H9 (cell line): ENCODE data around the gene C1orf159. TPM values are rescaled to one million over a fixed set of nuclear protein-coding genes. Genes with fewer than 3 reads are reported as not detected.

Source experiments
- DNase-seq: peaks from one replicate; pipeline ENCODE4 v3.0.0-alpha.2; 2017
- H2AFZ ChIP-seq: one replicate; pipeline ENCODE4 v1.6.1; 2013; ENCODE audit warnings: mild to moderate bottlenecking, low read length, control low read depth, moderate library complexity
- H2AK5ac ChIP-seq: 2 replicates; pipeline ENCODE4 v1.6.1; 2013; ENCODE audit warnings: low read length, control low read depth, mixed read lengths; ENCODE audit not compliant: insufficient read length
- H2BK120ac ChIP-seq: one replicate; pipeline ENCODE4 v1.6.1; 2013; ENCODE audit warnings: low read depth, mild to moderate bottlenecking, low read length, control low read depth, inconsistent platforms; ENCODE audit not compliant: poor library complexity, severe bottlenecking
- H2BK12ac ChIP-seq: 2 replicates; pipeline ENCODE4 v1.6.1; 2013; ENCODE audit warnings: low read length, control low read depth, mixed read lengths, low read depth; ENCODE audit not compliant: insufficient read length
- H2BK15ac ChIP-seq: 2 replicates; pipeline ENCODE4 v1.6.1; 2013; ENCODE audit warnings: low read depth, low read length, control low read depth
- H2BK20ac ChIP-seq: one replicate; pipeline ENCODE4 v1.6.1; 2013; ENCODE audit warnings: low read depth, mild to moderate bottlenecking, low read length, control low read depth, inconsistent platforms; ENCODE audit not compliant: poor library complexity, severe bottlenecking
- H2BK5ac ChIP-seq: 2 replicates; pipeline ENCODE4 v1.6.1; 2013; ENCODE audit warnings: low read length, control low read depth, mixed read lengths; ENCODE audit not compliant: insufficient read length
- H3K14ac ChIP-seq: 2 replicates; pipeline ENCODE4 v1.6.1; 2013; ENCODE audit warnings: low read length, control low read depth; ENCODE audit not compliant: insufficient read depth
- H3K18ac ChIP-seq: 2 replicates; pipeline ENCODE4 v1.6.1; 2013; ENCODE audit warnings: low read depth, mild to moderate bottlenecking, mixed read lengths, low read length, control low read depth; ENCODE audit not compliant: insufficient read length
- H3K23ac ChIP-seq: 2 replicates; pipeline ENCODE4 v1.6.1; 2013; ENCODE audit warnings: low read length, control low read depth, mixed read lengths, low read depth; ENCODE audit not compliant: insufficient read length
- H3K23me2 ChIP-seq: 2 replicates; pipeline ENCODE4 v1.6.1; 2013; ENCODE audit warnings: low read depth, mild to moderate bottlenecking, mixed read lengths, low read length, control low read depth; ENCODE audit not compliant: insufficient read length, poor library complexity, severe bottlenecking
- H3K27ac ChIP-seq: 2 replicates; pipeline ENCODE4 v1.5.1; 2013; ENCODE audit warnings: low read length, control low read depth, mixed read lengths, low read depth; ENCODE audit not compliant: insufficient read length
- H3K27me3 ChIP-seq: 2 replicates; pipeline ENCODE4 v1.6.1; 2013; ENCODE audit warnings: low read length, control low read depth, inconsistent platforms; ENCODE audit not compliant: insufficient read depth
- H3K4ac ChIP-seq: 2 replicates; pipeline ENCODE4 v1.6.1; 2013; ENCODE audit warnings: low read depth, mild to moderate bottlenecking, control low read depth, inconsistent platforms, low read length, moderate library complexity
- H3K4me1 ChIP-seq: 2 replicates; pipeline ENCODE4 v1.6.1; 2013; ENCODE audit warnings: low read length, control low read depth, inconsistent platforms; ENCODE audit not compliant: insufficient read depth
- H3K4me2 ChIP-seq: 2 replicates; pipeline ENCODE4 v1.6.1; 2013; ENCODE audit warnings: low read length, control low read depth, mixed read lengths; ENCODE audit not compliant: insufficient read length, insufficient read depth
- H3K56ac ChIP-seq: 2 replicates; pipeline ENCODE4 v1.6.1; 2013; ENCODE audit warnings: low read depth, mild to moderate bottlenecking, mixed read lengths, low read length, control low read depth; ENCODE audit not compliant: insufficient read length
- H3K79me1 ChIP-seq: 2 replicates; pipeline ENCODE4 v1.6.1; 2013; ENCODE audit warnings: low read depth, mild to moderate bottlenecking, moderate library complexity, low read length, control low read depth, inconsistent platforms; ENCODE audit not compliant: insufficient read depth, poor library complexity, severe bottlenecking
- H3K79me2 ChIP-seq: 2 replicates; pipeline ENCODE4 v1.6.1; 2013; ENCODE audit warnings: low read length, control low read depth, inconsistent platforms; ENCODE audit not compliant: insufficient read depth
- H3K9ac ChIP-seq: 2 replicates; pipeline ENCODE4 v1.6.1; 2013; ENCODE audit warnings: low read length, control low read depth, mixed read lengths; ENCODE audit not compliant: insufficient read length; ENCODE audit errors: extremely low read depth
- H3K9me3 ChIP-seq: one replicate; pipeline ENCODE4 v1.6.1; 2013; ENCODE audit warnings: low read depth, low read length, inconsistent platforms; ENCODE audit not compliant: control insufficient read depth
- H3T11ph ChIP-seq: one replicate; pipeline ENCODE4 v1.6.1; 2013; ENCODE audit warnings: mild to moderate bottlenecking, low read length, control low read depth, inconsistent platforms
- H4K20me1 ChIP-seq: one replicate; pipeline ENCODE4 v1.6.1; 2013; ENCODE audit not compliant: control insufficient read depth, insufficient read length, insufficient read depth
- H4K5ac ChIP-seq: 2 replicates; pipeline ENCODE4 v1.6.1; 2013; ENCODE audit warnings: low read depth, mild to moderate bottlenecking, mixed read lengths, low read length, control low read depth; ENCODE audit not compliant: insufficient read length
- H4K8ac ChIP-seq: replicated peaks from 2 replicates; pipeline ENCODE4 v1.6.1; 2013; ENCODE audit warnings: low read length, control low read depth, mixed read lengths, low read depth; ENCODE audit not compliant: insufficient read length
- H4K91ac ChIP-seq: 2 replicates; pipeline ENCODE4 v1.6.1; 2013; ENCODE audit warnings: low read depth, mild to moderate bottlenecking, moderate library complexity, mixed read lengths, low read length, control low read depth; ENCODE audit not compliant: insufficient read length
- H3K27ac Mint-ChIP-seq, 3 experiments: 2 replicates in 2 of 3; 3 replicates in 1 of 3; pipeline ENCODE4 v1.8.0; 2020 to 2021; ENCODE audit warnings: mixed read lengths in 3 of 3, mild to moderate bottlenecking in 1 of 3, moderate library complexity in 1 of 3
- H3K27me3 Mint-ChIP-seq: 2 replicates; pipeline ENCODE4 v1.8.0; 2021; ENCODE audit warnings: low read depth, mild to moderate bottlenecking, moderate library complexity, mixed read lengths
- H3K36me3 Mint-ChIP-seq, 3 experiments: 2 replicates in 2 of 3; 3 replicates in 1 of 3; pipeline ENCODE4 v1.8.0; 2020 to 2021; ENCODE audit warnings: low read depth in 3 of 3, mixed read lengths in 3 of 3; ENCODE audit not compliant: insufficient read depth in 1 of 3
- H3K4me1 Mint-ChIP-seq, 2 experiments: 2 replicates each; pipeline ENCODE4 v1.8.0; 2020; ENCODE audit warnings: mixed read lengths in 2 of 2
- H3K4me3 Mint-ChIP-seq, 2 experiments: 2 replicates in 1 of 2; 3 replicates in 1 of 2; pipeline ENCODE4 v1.8.0; 2020 to 2021; ENCODE audit warnings: mild to moderate bottlenecking in 2 of 2, mixed read lengths in 2 of 2, moderate library complexity in 1 of 2
- H3K9me3 Mint-ChIP-seq, 2 experiments: 2 replicates in 1 of 2; 3 replicates in 1 of 2; pipeline ENCODE4 v1.8.0; 2020; ENCODE audit warnings: mild to moderate bottlenecking in 2 of 2, mixed read lengths in 2 of 2, moderate library complexity in 1 of 2
- WGBS: extraction: QIAGEN DNeasy Blood & Tissue Kit; methylation state at CpG from one replicate; pipeline ENCODE4 v1.1.7; 2013; ENCODE audit warnings: missing lambda C conversion rate, low lambda C conversion rate, mixed read lengths; ENCODE audit not compliant: insufficient read length; ENCODE audit errors: extremely low coverage; 5-methylcytosine and 5-hydroxymethylcytosine counted together
- total RNA-seq: library from RNA; stranded (reverse); gene quantifications from 2 replicates; pipeline ENCODE4 v1.2.1, GENCODE V29; 2021
- TF ChIP-seq, protein P1 (sequence below): fragments of 200-600 bp; sonication (generic); conservative IDR thresholded peaks from 3 replicates; pipeline ENCODE4 v1.8.0; 2021; ENCODE audit warnings: antibody characterized with exemption, mild to moderate bottlenecking

C1orf159 gene
- total RNA-seq, 1 experiment from 2014 or later, result 12.3 TPM

- H2BK15ac ChIP-seq, result no peak overlapping the region
- TF ChIP-seq, protein P1, sequence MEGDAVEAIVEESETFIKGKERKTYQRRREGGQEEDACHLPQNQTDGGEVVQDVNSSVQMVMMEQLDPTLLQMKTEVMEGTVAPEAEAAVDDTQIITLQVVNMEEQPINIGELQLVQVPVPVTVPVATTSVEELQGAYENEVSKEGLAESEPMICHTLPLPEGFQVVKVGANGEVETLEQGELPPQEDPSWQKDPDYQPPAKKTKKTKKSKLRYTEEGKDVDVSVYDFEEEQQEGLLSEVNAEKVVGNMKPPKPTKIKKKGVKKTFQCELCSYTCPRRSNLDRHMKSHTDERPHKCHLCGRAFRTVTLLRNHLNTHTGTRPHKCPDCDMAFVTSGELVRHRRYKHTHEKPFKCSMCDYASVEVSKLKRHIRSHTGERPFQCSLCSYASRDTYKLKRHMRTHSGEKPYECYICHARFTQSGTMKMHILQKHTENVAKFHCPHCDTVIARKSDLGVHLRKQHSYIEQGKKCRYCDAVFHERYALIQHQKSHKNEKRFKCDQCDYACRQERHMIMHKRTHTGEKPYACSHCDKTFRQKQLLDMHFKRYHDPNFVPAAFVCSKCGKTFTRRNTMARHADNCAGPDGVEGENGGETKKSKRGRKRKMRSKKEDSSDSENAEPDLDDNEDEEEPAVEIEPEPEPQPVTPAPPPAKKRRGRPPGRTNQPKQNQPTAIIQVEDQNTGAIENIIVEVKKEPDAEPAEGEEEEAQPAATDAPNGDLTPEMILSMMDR, result no peak
- no peak overlapping the region for H3T11ph ChIP-seq
- no peak overlapping the region for H3K23ac ChIP-seq
- no peak overlapping the region for H3K14ac ChIP-seq
- no peaks in the 10 kb centered on the region for H4K20me1 ChIP-seq
- no peak overlapping the region for H2AK5ac ChIP-seq
- H3K23me2 ChIP-seq, result no peaks in the 10 kb centered on the region
- DNase-seq, result no peak
- no peaks in the 10 kb centered on the region for H3K79me1 ChIP-seq
- no peak overlapping the region for H2BK120ac ChIP-seq
- peaks cover 8% of the 10 kb centered on the region for H3K27me3 Mint-ChIP-seq
- no peaks in the 10 kb centered on the region; a peak in 1 of 5 replicates for H3K9me3 Mint-ChIP-seq
- no peak overlapping the region for H2BK20ac ChIP-seq
- no peak overlapping the region for H3K4ac ChIP-seq
- no peak overlapping the region for H3K18ac ChIP-seq
- H4K5ac ChIP-seq, result no peak overlapping the region
- H3K4me3 Mint-ChIP-seq, result no peak overlapping the region
- H3K27me3 ChIP-seq, result no peaks in the 10 kb centered on the region
- H3K4me2 ChIP-seq, result no peak overlapping the region
- H3K4me1 ChIP-seq, result no peaks in the 10 kb centered on the region; the same call in 1 of the 2 replicates
- WGBS, result no CpG with 5 or more reads among the region's 15 CpGs
- no peak overlapping the region for H3K9ac ChIP-seq
- H4K8ac ChIP-seq, result no peak overlapping the region
- H3K9me3 ChIP-seq, result no peaks in the 10 kb centered on the region
- no peak overlapping the region for H3K56ac ChIP-seq
- H3K27ac Mint-ChIP-seq, result no peak overlapping the region
- H3K36me3 Mint-ChIP-seq, result no peaks in the 10 kb centered on the region
- no peak overlapping the region for H4K91ac ChIP-seq
- no peak overlapping the region for H3K27ac ChIP-seq
- H2BK5ac ChIP-seq, result no peak overlapping the region
- no peaks in the 10 kb centered on the region for H3K79me2 ChIP-seq
- H2AFZ ChIP-seq, result no peak overlapping the region
- peaks cover 6 to 21% of the 10 kb centered on the region in 2 experiments; a peak in 3 of 4 replicates for H3K4me1 Mint-ChIP-seq
- H2BK12ac ChIP-seq, result no peak overlapping the region
Measured at GRCh38 chr1:1141911-1142250, 26.0 kb upstream of the C1orf159 start.
